ENCODE data around the gene SUPT3H. TPM values are rescaled to one million over a fixed set of nuclear protein-coding genes. Genes with fewer than 3 reads are reported as not detected.
A peak's percentile ranks its signal among the peaks of the same experiment; 100 is the strongest.
"Not testable (repeated sequence)": the region's sequence is repeated elsewhere in the genome, so short reads cannot be mapped to it uniquely, and the experiment has no call there.

Gene SUPT3H
- total RNA-seq, 1 donor from 2014 or later = 63.6 TPM

GRCh38 chr6:45076217-45076930 is 301.4 kb downstream of the SUPT3H start:
- FAIRE-seq = no peak
- no peak for DNase-seq (ENCODE audit: low spot score in 2 of 2)

GRCh38 chr6:45075246-45075645 is 302.5 kb downstream of the SUPT3H start:
- DNase-seq (ENCODE audit: low spot score in 2 of 2) = no peak

GRCh38 chr6:45074439-45074838 is 303.3 kb downstream of the SUPT3H start:
- no peak for DNase-seq (ENCODE audit: low spot score in 2 of 2)
- FAIRE-seq = no peak

More at GRCh38 chr6:45075246-45075645, 302.5 kb downstream of the SUPT3H start:
- FAIRE-seq = no peak

GRCh38 chr6:45073771-45074170 is 304.0 kb downstream of the SUPT3H start:
- FAIRE-seq = no peak
- DNase-seq (ENCODE audit: low spot score in 2 of 2) = no peak

- FAIRE-seq (no peak), DNase-seq (ENCODE audit: low spot score in 2 of 2) (no peak)
Measured at GRCh38 chr6:45072673-45073072, 305.1 kb downstream of the SUPT3H start.

GRCh38 chr6:45072016-45072415 is 305.7 kb downstream of the SUPT3H start:
- FAIRE-seq (no peak), DNase-seq (ENCODE audit: low spot score in 2 of 2) (no peak)

GRCh38 chr6:45069091-45069490 is 308.6 kb downstream of the SUPT3H start:
- FAIRE-seq = no peak
- no peak for DNase-seq (ENCODE audit: low spot score in 2 of 2)

- DNase-seq (ENCODE audit: low spot score in 2 of 2); FAIRE-seq: not testable (repeated sequence)
Measured at GRCh38 chr6:45067446-45067845, 310.3 kb downstream of the SUPT3H start.

GRCh38 chr6:45062659-45063058 is 315.1 kb downstream of the SUPT3H start:
- DNase-seq (ENCODE audit: low spot score in 2 of 2); FAIRE-seq: not testable (repeated sequence)

- FAIRE-seq (no peak), DNase-seq (ENCODE audit: low spot score in 2 of 2) (no peak)
Measured at GRCh38 chr6:45057711-45058110, 320.0 kb downstream of the SUPT3H start.

- FAIRE-seq = no peak
- no peak for DNase-seq (ENCODE audit: low spot score in 2 of 2)
Measured at GRCh38 chr6:45054610-45055009, 323.1 kb downstream of the SUPT3H start.

- DNase-seq (ENCODE audit: low spot score in 2 of 2) (no peak), FAIRE-seq (no peak)
Measured at GRCh38 chr6:45052325-45052724, 325.4 kb downstream of the SUPT3H start.

GRCh38 chr6:45049188-45049843 is 328.4 kb downstream of the SUPT3H start:
- DNase-seq (ENCODE audit: low spot score in 2 of 2) (no peak), FAIRE-seq (no peak)

GRCh38 chr6:45047573-45047972 is 330.2 kb downstream of the SUPT3H start:
- DNase-seq (ENCODE audit: low spot score in 2 of 2) (no peak), FAIRE-seq (peak; percentile 3)

GRCh38 chr6:45045253-45045601 is 332.5 kb downstream of the SUPT3H start:
- DNase-seq (ENCODE audit: low spot score in 2 of 2) (no peak), FAIRE-seq (no peak)

GRCh38 chr6:45044510-45045252 is 333.1 kb downstream of the SUPT3H start:
- no peak for DNase-seq (ENCODE audit: low spot score in 2 of 2)
- FAIRE-seq = no peak

- DNase-seq (ENCODE audit: low spot score in 2 of 2) (no peak), FAIRE-seq (no peak)
Measured at GRCh38 chr6:45044086-45044485, 333.6 kb downstream of the SUPT3H start.

- FAIRE-seq = not testable (repeated sequence)
Measured at GRCh38 chr6:45042673-45043072, 335.1 kb downstream of the SUPT3H start.

GRCh38 chr6:45038226-45038625 is 339.5 kb downstream of the SUPT3H start:
- FAIRE-seq (no peak), DNase-seq (ENCODE audit: low spot score in 2 of 2) (no peak)

More at GRCh38 chr6:45042673-45043072, 335.1 kb downstream of the SUPT3H start:
- DNase-seq (ENCODE audit: low spot score in 2 of 2) = not testable (repeated sequence)

GRCh38 chr6:45036103-45036502 is 341.6 kb downstream of the SUPT3H start:
- DNase-seq (ENCODE audit: low spot score in 2 of 2) = no peak
- FAIRE-seq = no peak

- DNase-seq (ENCODE audit: low spot score in 2 of 2) = no peak
- no peak for FAIRE-seq
Measured at GRCh38 chr6:45032426-45032825, 345.3 kb downstream of the SUPT3H start.

All from frontal cortex (tissue), 4 donors.